Tibial artery (tissue), 4 donors: ENCODE data around the gene SND1.

Experiments used
- DNase-seq, 2 donors: peaks; one replicate each; pipeline ENCODE4 v3.0.0-alpha.2; 2019
- H3K27ac ChIP-seq, 2 donors: fragments of 200-600 bp; sonication (generic) in 1 of 2; 1 replicate in 1 of 2; 2 replicates in 1 of 2; pipeline ENCODE4 v1.5.1; 2018 to 2019; ENCODE audit warnings: mild to moderate bottlenecking in 1 of 2
- H3K27me3 ChIP-seq, 2 donors: fragments of 200-600 bp; sonication (generic) in 1 of 2; one replicate each; pipeline versions ENCODE4 v1.5.1 to v1.6.0; 2016 to 2019
- H3K36me3 ChIP-seq, 3 donors: fragments of 200-600 bp; sonication (generic) in 2 of 3; one replicate each; pipeline ENCODE4 v1.5.1; 2016 to 2019; ENCODE audit warnings: mild to moderate bottlenecking in 2 of 3
- H3K4me1 ChIP-seq, 4 donors: fragments of 200-600 bp; sonication (generic) in 2 of 4; 1 replicate in 3 of 4; 2 replicates in 1 of 4; pipeline ENCODE4 v1.5.1; 2016 to 2019
- H3K4me3 ChIP-seq, 2 donors: fragments of 200-600 bp; sonication (generic) in 1 of 2; 1 replicate in 1 of 2; 2 replicates in 1 of 2; pipeline ENCODE4 v1.5.1; 2018 to 2019; ENCODE audit warnings: mild to moderate bottlenecking in 2 of 2
- H3K9me3 ChIP-seq, 3 donors: fragments of 200-600 bp; sonication (generic) in 1 of 3; one replicate each; pipeline ENCODE4 v1.5.1; 2016 to 2019
- CTCF ChIP-seq, 2 experiments: fragments of 200-600 bp in 1 of 2; fragments of 450-650 bp in 1 of 2; IDR thresholded peaks; one replicate each; pipeline ENCODE4 v1.5.1; 2017 to 2019; ENCODE audit warnings: antibody characterized with exemption in 2 of 2, mild to moderate bottlenecking in 1 of 2, moderate library complexity in 1 of 2
- intact Hi-C: fragments of 100-400 bp; cut with DNase I; formaldehyde crosslinking; loops from one replicate; pipeline ENCODE4 v1.15.0; 2023; ENCODE audit warnings: low total_unique reads

SND1 gene

DNA sequence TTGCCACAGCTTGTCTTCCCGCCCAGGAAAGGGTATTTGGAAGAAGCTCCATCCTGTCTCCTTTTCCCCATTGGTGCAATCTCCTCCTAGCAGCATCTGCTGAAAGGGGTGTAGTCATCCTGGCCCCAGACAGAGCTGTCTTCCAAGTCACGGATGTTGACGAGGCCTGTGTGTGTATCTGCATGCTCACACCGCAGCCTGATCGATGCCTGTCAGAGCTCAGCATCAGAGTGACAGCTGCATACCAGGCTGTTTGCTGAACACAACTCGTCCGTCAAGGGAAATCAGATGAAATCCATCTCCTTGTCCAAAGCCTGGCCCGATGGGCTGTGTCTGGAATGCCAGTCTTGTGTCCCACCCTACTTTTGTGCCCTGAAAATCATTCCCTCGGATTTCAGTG, 400.4 kb downstream of the SND1 start:
- no peak overlapping the region for H3K4me3 ChIP-seq
- no peak for TF ChIP-seq CTCF (IDR thresholded peaks at IDR 0.05)

GRCh38 chr7:128053023-128053422, 401.0 kb downstream of the SND1 start:
- intact Hi-C loops: no loop called here
- Histone ChIP-seq H3K4me1 (no peaks in the 10 kb centered on the region), H3K27me3 (no peaks in the 10 kb centered on the region), H3K36me3 (no peaks in the 10 kb centered on the region), H3K9me3 (no peaks in the 10 kb centered on the region), H3K27ac (no peak overlapping the region), H3K4me3 (no peak overlapping the region)
- DNase-seq: no peak
- TF ChIP-seq CTCF (IDR thresholded peaks at IDR 0.05): no peak

More for the DNA sequence above, 400.4 kb downstream of the SND1 start:
- no peaks in the 10 kb centered on the region for H3K4me1 ChIP-seq
- DNase-seq: no peak
- H3K9me3 ChIP-seq: no peaks in the 10 kb centered on the region
- no peaks in the 10 kb centered on the region for H3K27me3 ChIP-seq
- intact Hi-C loops: no loop called here
- H3K36me3 ChIP-seq: no peaks in the 10 kb centered on the region
- H3K27ac ChIP-seq: no peak overlapping the region

DNA sequence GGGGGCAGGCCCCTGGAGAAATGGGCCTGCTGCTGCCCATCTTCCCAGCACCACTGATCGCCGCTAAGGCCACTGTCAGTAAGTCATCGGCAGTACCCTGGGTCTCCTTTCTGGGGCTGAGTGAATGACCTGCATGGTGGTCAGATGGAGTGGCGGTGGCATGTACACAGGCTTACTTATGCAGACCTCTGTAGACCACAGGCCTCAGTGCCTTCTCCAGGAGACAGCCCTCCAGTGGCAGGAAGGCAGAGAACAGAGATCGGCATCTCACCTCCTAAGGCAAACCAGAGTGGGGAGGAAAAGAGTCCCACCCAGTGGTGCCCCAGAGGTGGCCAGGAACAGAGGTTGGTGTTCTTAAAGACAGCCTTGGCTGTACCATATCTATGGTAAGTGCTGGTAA, 402.0 kb downstream of the SND1 start:
- DNase-seq: no peak
- Histone ChIP-seq H3K36me3 (no peaks in the 10 kb centered on the region), H3K27ac (no peak overlapping the region), H3K9me3 (no peaks in the 10 kb centered on the region), H3K4me3 (no peak overlapping the region), H3K27me3 (no peaks in the 10 kb centered on the region), H3K4me1 (no peaks in the 10 kb centered on the region)
- intact Hi-C loops: no loop called here
- no peak for TF ChIP-seq CTCF (IDR thresholded peaks at IDR 0.05)

GRCh38 chr7:128054511-128054910, 402.5 kb downstream of the SND1 start:
- H3K27ac ChIP-seq: no peak overlapping the region
- TF ChIP-seq CTCF (IDR thresholded peaks at IDR 0.05): no peak
- H3K36me3 ChIP-seq: no peaks in the 10 kb centered on the region
- H3K4me3 ChIP-seq: no peak overlapping the region
- no peaks in the 10 kb centered on the region for H3K9me3 ChIP-seq
- intact Hi-C loops: no loop called here
- no peak for DNase-seq
- H3K27me3 ChIP-seq: no peaks in the 10 kb centered on the region
- H3K4me1 ChIP-seq: no peaks in the 10 kb centered on the region

- H3K36me3 ChIP-seq: no peaks in the 10 kb centered on the region
- intact Hi-C loops: no loop called here
- H3K4me1 ChIP-seq: no peaks in the 10 kb centered on the region
- no peak for DNase-seq
- H3K9me3 ChIP-seq: no peaks in the 10 kb centered on the region
- no peak overlapping the region for H3K27ac ChIP-seq
- no peaks in the 10 kb centered on the region for H3K27me3 ChIP-seq
- no peak for TF ChIP-seq CTCF (IDR thresholded peaks at IDR 0.05)
- H3K4me3 ChIP-seq: no peak overlapping the region
These were observed 403.6 kb downstream of the SND1 start for GRCh38 chr7:128055637-128056036.

- Histone ChIP-seq H3K27ac (no peak overlapping the region), H3K9me3 (no peaks in the 10 kb centered on the region), H3K36me3 (no peaks in the 10 kb centered on the region), H3K27me3 (no peaks in the 10 kb centered on the region), H3K4me3 (no peak overlapping the region), H3K4me1 (no peaks in the 10 kb centered on the region)
- intact Hi-C loops: no loop called here
- no peak for TF ChIP-seq CTCF (IDR thresholded peaks at IDR 0.05)
- no peak for DNase-seq
These were observed 404.9 kb downstream of the SND1 start for GRCh38 chr7:128056901-128057300.
